Stimulated activated CD8-positive, alpha-beta memory T cell treated with anti-CD3 and anti-CD28 coated beads, Interleukin-2, amount 100 ng/mL, for 1 hour (primary cell): ENCODE data around the gene FSD2.
A peak's percentile ranks its signal among the peaks of the same experiment; 100 is the strongest.
"Not testable (repeated sequence)": the region's sequence is repeated elsewhere in the genome, so short reads cannot be mapped to it uniquely, and the experiment has no call there.

Source experiments
- DNase-seq, 2 donors: peaks; one replicate each; pipeline ENCODE4 v3.0.0-alpha.2; 2020; ENCODE audit warnings: low read depth in 2 of 2

The FSD2 gene

GRCh38 chr15:82742134-82742533 is 63.7 kb downstream of the FSD2 start:
- DNase-seq, result no peak

GRCh38 chr15:82739086-82739485 is 66.8 kb downstream of the FSD2 start:
- no peak for DNase-seq

GRCh38 chr15:82737975-82738374 is 67.9 kb downstream of the FSD2 start:
- no peak for DNase-seq

- DNase-seq, result no peak
Measured at GRCh38 chr15:82731527-82731926, 74.3 kb downstream of the FSD2 start.

DNA sequence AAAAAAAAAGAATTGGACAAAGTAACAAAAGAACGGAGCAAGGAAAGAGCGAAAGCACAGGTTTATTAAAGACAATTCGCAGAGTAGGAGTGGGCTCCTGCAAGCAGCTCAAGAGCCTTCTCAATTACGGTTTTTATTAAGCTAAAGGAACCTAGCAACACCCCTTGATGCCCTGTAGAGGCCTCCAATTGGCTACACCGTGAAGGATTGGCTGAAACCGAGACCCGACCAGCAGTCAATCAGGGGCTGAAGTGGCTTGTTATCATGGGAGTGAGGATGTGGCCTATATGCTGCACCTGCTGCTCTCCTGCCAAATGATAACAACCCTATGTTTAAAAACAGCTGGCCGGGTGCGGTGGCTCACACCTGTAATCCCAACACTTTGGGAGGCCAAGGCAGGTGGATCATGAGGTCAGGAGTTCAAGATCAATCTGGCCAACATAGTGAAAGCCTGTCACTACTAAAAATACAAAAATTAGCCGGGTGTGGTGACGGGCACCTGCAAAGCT is 75.8 kb downstream of the FSD2 start:
- DNase-seq, result no peak

- no peak for DNase-seq
Measured at GRCh38 chr15:82726816-82727215, 79.1 kb downstream of the FSD2 start.

GRCh38 chr15:82715003-82715402 is 90.9 kb downstream of the FSD2 start:
- DNase-seq, result no peak

DNA sequence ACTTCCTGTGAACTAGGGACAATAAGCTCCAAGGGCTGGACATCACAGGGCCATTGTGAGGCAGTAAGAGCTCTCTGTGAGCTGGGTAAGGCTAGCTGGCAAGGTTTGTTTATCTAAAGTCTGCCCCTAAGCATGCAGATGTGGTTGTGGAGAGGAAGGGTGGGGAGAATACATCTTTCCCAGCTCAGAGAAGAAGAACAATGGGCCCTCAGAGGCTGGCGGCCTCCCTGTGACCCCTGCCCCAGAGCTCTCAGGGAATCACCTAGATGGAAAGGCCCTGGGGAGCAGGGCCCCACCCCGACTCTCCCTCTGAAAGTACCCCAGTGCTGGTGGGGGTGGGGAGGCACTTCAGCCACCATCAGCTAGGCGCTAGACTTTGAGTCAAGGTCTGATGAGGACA is 91.9 kb downstream of the FSD2 start:
- no peak for DNase-seq

DNA sequence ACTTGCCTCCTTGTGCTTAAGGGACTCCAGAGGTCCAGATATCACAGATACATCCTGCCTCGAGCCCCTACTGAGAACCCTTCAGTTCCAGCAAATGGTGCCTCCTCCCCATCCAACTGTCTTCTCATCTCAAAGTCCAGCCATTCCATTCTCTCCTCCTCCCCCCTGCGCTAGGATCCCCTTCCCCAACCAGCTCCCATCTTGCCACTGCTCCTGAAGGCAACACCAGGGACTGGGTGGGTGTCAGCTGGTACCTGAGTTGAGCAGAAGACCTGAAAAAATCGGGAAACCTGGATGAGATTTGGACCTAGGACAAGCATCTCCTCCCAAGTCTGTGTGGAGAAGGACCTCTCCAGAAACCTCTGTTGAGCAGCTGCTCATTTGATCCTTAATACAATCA is 93.8 kb downstream of the FSD2 start:
- DNase-seq, result no peak

GRCh38 chr15:82710926-82711490 is 94.9 kb downstream of the FSD2 start:
- no peak for DNase-seq

GRCh38 chr15:82710208-82710555 is 95.7 kb downstream of the FSD2 start:
- DNase-seq, result no peak

DNA sequence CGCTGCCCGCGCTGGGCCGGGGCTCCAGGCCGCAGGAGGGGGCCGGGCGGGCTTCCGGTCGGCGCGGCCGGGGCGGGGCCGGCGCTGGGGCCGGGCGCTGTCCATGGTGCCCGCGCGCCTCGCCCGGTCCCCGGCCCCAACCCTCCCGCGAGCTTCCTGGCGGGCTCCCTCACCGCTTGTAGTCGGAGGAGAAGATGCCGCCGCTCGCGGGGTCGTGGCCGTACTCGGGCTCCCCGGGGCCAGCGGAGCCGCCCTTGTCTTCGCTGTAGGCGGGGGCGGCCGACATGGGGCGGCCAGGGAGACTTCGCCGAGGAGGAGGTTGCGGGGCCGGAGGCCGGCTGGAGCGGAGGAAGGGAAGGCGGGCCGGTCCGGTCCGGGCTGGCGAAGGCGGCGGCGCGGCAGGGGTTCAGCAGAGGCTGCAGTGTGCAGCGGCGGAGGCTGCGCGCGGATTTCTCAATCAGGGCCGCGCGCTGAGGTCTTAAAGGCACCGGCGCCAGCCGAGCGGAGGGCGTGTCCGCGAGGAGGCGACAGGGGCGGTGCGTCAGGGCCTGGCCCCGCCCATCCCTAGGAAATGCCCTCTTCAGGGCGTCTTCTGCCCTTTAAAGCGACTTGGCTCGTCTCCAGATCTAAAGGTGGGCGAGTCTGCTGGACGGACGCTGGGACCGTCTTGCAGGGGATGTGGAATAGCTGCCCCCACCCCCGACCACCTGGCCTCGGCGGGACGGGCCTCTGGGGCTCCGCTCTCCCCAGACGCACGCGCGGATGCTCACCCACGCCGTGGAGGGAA is 96.3 kb downstream of the FSD2 start, which contains the start of gene AP3B2:
Gene AP3B2, minus strand, starts transcription at position 455 of the 787 bp plus-strand sequence. Its CDS starts 169 bp downstream, at position 286.
- DNase-seq, result peak; percentile 25 to 42

- DNase-seq, result no peak
Measured at GRCh38 chr15:82709081-82709420, 96.8 kb downstream of the FSD2 start.

DNA sequence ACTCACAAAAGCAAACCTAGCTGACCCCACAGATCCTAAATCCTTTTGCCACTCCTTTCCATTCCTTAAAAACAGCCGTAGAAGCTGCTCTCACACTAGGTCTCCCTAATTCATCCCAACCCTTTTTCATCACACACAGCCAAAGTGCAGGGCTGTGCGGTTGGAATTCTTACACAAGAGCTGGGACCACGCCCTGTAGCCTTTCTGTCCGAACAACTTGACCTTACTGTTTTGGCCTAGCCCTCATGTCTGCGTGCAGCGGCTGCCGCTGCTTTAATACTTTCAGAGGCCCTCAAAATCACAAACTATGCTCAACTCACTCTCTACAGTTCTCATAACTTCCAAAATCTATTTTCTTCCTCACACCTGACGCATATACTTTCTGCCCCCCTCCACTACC is 100.0 kb downstream of the FSD2 start:
- DNase-seq, result not testable (repeated sequence)
